SJSA1 (cell line): Measurements from ENCODE around the gene LECT2. TPM values are rescaled to one million over a fixed set of nuclear protein-coding genes. Genes with fewer than 3 reads are reported as not detected.
A peak's percentile ranks its signal among the peaks of the same experiment; 100 is the strongest.

Experiments used
- DNase-seq, 2 experiments: peaks; one replicate each; pipeline ENCODE4 v3.0.0-alpha.2; 2015 to 2020; ENCODE audit warnings: low spot score in 2 of 2, low read depth in 1 of 2
- H3K27ac ChIP-seq: fragments of 250-450 bp; sonication (Bioruptor Pico); 2 replicates; pipeline ENCODE4 v1.5.1; 2020; ENCODE audit warnings: mild to moderate bottlenecking, moderate library complexity
- H3K27me3 ChIP-seq: fragments of 250-450 bp; sonication (Bioruptor Pico); replicated peaks from 2 replicates; pipeline ENCODE4 v1.5.1; 2020; ENCODE audit warnings: mild to moderate bottlenecking, moderate library complexity
- H3K36me3 ChIP-seq: fragments of 250-450 bp; sonication (Bioruptor Pico); 2 replicates; pipeline ENCODE4 v1.5.1; 2020; ENCODE audit warnings: mild to moderate bottlenecking
- H3K4me1 ChIP-seq: fragments of 250-450 bp; sonication (Bioruptor Pico); replicated peaks from 2 replicates; pipeline ENCODE4 v1.6.1; 2021; ENCODE audit warnings: mild to moderate bottlenecking
- H3K4me3 ChIP-seq: fragments of 250-450 bp; sonication (Bioruptor Pico); 2 replicates; pipeline ENCODE4 v1.5.1; 2020; ENCODE audit warnings: mild to moderate bottlenecking
- H3K9me3 ChIP-seq: fragments of 250-450 bp; sonication (Bioruptor Pico); replicated peaks from 2 replicates; pipeline ENCODE4 v1.5.1; 2020; ENCODE audit warnings: mild to moderate bottlenecking
- total RNA-seq: library from RNA; depleted of rRNA; stranded (reverse); fragments of >200 nt; shearing (Covaris generic); gene quantifications from 2 replicates; pipeline ENCODE4 v1.2.3, GENCODE V29; 2014

The LECT2 gene
- total RNA-seq, 1 experiment from 2014 or later: not detected

DNA sequence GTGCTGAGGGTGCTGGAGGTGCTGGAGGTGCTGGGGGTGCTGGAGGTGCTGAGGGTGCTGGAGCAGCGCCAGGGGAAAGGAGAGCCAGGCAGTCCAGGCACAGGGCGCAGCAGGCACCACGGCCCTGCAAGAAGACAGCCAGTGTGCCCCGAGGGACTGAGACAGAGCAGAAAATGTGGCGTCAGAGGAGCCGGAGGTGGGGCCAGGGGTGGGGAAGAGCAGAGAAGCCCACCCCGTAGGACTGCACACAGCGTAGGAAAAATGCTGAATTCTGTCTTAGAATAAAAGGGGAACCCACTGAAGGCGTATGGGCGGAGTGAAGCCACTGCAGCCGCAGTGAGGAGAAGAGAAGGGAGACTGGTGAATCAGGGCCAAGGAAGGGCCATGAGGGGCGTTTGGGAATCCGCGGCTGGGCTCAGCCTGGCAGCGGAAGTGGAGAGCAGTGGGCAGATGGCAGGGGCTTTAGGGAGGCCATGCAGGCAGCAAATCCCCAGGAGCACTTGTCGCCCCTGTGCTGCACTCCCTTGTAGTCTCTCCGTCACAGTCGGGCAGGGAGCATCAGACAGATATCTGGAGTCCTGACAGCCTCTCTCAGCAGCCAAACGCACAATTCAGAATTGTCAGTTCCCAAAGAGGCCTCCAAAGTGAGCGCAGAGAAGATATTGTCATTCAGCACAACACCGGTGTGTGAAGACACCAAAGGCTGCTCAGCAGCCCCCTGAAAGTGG, 35.9 kb upstream of the LECT2 start:
- no peaks in the 10 kb centered on the region for H3K9me3 ChIP-seq
- H3K36me3 ChIP-seq: no peaks in the 10 kb centered on the region
- peak in 1 of 2 experiments; percentile 47 for DNase-seq
- H3K4me1 ChIP-seq: peaks cover 38% of the 10 kb centered on the region
- H3K27ac ChIP-seq: no peak overlapping the region
- H3K27me3 ChIP-seq: no peaks in the 10 kb centered on the region
- H3K4me3 ChIP-seq: no peak overlapping the region

DNA sequence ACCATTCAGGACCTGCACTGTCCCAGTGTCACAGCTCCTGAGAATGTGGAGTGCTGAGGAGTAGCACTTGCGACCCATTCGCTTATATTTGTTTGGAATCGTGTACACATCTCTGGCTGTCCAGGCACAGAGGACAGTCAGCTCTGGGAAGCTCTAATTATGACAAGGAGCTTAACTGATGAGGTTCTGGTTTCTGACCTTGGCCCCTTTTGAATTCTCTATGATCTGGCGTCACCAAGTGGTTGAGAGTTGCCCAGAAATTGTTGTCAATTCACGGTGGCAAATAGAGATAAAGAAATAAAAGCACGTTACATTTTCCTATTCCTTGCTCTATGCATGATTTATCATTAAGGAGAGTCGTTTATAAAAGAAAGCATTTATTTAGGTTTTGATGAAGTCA, 34.9 kb upstream of the LECT2 start:
- no peak for DNase-seq
- Histone ChIP-seq H3K27ac (no peak overlapping the region), H3K4me1 (peaks cover 28% of the 10 kb centered on the region), H3K4me3 (no peak overlapping the region), H3K27me3 (no peaks in the 10 kb centered on the region), H3K36me3 (no peaks in the 10 kb centered on the region), H3K9me3 (no peaks in the 10 kb centered on the region)

DNA sequence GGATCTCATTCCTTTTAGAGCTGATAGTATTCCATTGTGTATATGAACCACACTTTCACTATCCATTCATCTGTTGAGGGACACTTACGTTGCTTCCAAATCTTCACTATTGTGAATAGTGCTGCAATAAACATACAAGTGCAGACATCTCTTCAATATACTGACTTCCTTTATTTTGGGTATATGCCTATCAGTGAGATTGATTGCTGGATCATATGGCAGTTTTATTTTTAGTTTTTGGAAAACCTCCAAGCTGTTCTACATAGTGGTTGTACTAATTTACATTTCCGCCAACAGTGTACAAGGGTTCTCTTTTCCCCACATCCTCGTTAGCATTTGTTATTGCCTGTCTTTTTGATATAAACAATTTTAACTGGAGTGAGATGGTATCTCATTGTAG, 33.8 kb upstream of the LECT2 start:
- Histone ChIP-seq H3K4me1 (peaks cover 16% of the 10 kb centered on the region), H3K36me3 (no peaks in the 10 kb centered on the region), H3K9me3 (no peaks in the 10 kb centered on the region), H3K4me3 (no peak overlapping the region), H3K27me3 (no peaks in the 10 kb centered on the region), H3K27ac (no peak overlapping the region)
- DNase-seq: no peak

- no peak for DNase-seq
- Histone ChIP-seq H3K4me3 (no peak overlapping the region), H3K4me1 (peaks cover under 1% of the 10 kb centered on the region; the same call in 1 of the 2 replicates), H3K27me3 (no peaks in the 10 kb centered on the region), H3K36me3 (no peaks in the 10 kb centered on the region), H3K9me3 (no peaks in the 10 kb centered on the region), H3K27ac (no peak overlapping the region)
Measured at GRCh38 chr5:135986891-135987401, 32.2 kb upstream of the LECT2 start.

- Histone ChIP-seq H3K36me3 (no peaks in the 10 kb centered on the region), H3K9me3 (no peaks in the 10 kb centered on the region), H3K27me3 (no peaks in the 10 kb centered on the region), H3K27ac (no peak overlapping the region), H3K4me3 (no peak overlapping the region), H3K4me1 (peaks cover under 1% of the 10 kb centered on the region)
- no peak for DNase-seq
Measured at GRCh38 chr5:135986401-135986800, 31.6 kb upstream of the LECT2 start.

GRCh38 chr5:135985951-135986350, 31.2 kb upstream of the LECT2 start:
- peaks cover 5% of the 10 kb centered on the region for H3K4me1 ChIP-seq
- H3K4me3 ChIP-seq: no peak overlapping the region
- no peaks in the 10 kb centered on the region for H3K9me3 ChIP-seq
- H3K27ac ChIP-seq: no peak overlapping the region
- H3K36me3 ChIP-seq: no peaks in the 10 kb centered on the region
- DNase-seq: no peak
- H3K27me3 ChIP-seq: no peaks in the 10 kb centered on the region

DNA sequence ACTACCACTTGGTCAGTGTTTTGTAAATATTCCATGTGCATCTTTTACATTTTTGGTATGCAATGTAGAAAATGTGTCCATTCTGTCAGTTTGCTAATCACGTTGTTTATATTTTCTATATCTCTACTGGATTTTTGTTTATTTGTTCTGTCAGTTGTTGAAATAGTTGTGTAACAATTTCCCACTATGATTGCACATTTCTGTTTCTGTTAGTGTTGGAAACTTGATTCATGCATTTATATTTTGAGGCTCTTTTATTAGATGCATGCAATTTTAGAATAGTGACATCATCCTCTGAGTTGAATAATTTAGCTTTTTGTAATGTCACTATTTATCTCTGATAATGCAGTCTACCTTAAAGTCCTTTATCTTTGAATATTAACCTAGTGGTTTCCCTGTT, 25.8 kb upstream of the LECT2 start:
- H3K27ac ChIP-seq: peak overlapping the region; percentile 66
- peak in 1 of 2 experiments; percentile 67 for DNase-seq

GRCh38 chr5:135979510-135979909, 24.7 kb upstream of the LECT2 start:
- H3K36me3 ChIP-seq: no peaks in the 10 kb centered on the region
- H3K9me3 ChIP-seq: no peaks in the 10 kb centered on the region
- DNase-seq: peak in 1 of 2 experiments; percentile 59
- peak overlapping the region; percentile 66 for H3K27ac ChIP-seq
- peaks cover 24% of the 10 kb centered on the region for H3K4me1 ChIP-seq
- H3K4me3 ChIP-seq: no peak overlapping the region
- H3K27me3 ChIP-seq: no peaks in the 10 kb centered on the region

More for the DNA sequence above, 25.8 kb upstream of the LECT2 start:
- Histone ChIP-seq H3K4me3 (no peak overlapping the region), H3K36me3 (no peaks in the 10 kb centered on the region), H3K27me3 (no peaks in the 10 kb centered on the region), H3K4me1 (peaks cover 24% of the 10 kb centered on the region), H3K9me3 (no peaks in the 10 kb centered on the region)

GRCh38 chr5:135978993-135979392, 24.2 kb upstream of the LECT2 start:
- no peaks in the 10 kb centered on the region for H3K27me3 ChIP-seq
- peak overlapping the region; percentile 66 for H3K27ac ChIP-seq
- peaks cover 24% of the 10 kb centered on the region for H3K4me1 ChIP-seq
- no peaks in the 10 kb centered on the region for H3K9me3 ChIP-seq
- DNase-seq: no peak
- no peak overlapping the region for H3K4me3 ChIP-seq
- no peaks in the 10 kb centered on the region for H3K36me3 ChIP-seq

- no peaks in the 10 kb centered on the region for H3K27me3 ChIP-seq
- H3K27ac ChIP-seq: no peak overlapping the region
- H3K4me3 ChIP-seq: no peak overlapping the region
- no peak for DNase-seq
- H3K4me1 ChIP-seq: peaks cover 31% of the 10 kb centered on the region
- no peaks in the 10 kb centered on the region for H3K9me3 ChIP-seq
- H3K36me3 ChIP-seq: no peaks in the 10 kb centered on the region
Measured at GRCh38 chr5:135978212-135978631, 23.4 kb upstream of the LECT2 start.

DNA sequence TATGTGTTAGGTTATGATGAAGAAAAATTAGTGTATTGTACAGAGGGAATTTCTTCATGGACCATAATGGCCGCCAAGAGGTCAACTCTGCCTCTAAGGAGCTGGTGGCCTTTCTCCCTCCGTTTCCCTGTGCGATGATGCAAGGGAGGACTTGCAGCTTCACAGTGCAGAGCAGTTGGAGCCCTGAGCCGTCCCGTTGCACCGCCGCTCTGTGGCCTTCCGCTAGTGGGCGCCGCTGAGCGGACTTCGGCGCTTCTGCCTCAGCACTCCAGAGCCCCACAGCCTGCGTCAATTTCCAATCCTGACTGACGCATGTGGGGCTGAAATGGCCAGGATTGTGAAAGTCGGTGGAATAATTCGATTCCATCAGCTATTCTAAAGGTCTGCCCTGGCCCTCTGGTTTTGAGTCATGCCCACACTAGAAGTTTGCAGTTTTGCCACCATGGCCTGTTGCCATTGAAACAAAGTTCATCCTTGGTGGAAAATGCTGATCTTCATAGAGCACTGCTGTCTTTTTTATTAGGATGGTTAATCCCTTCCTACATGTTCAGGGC, 22.7 kb upstream of the LECT2 start:
- H3K4me3 ChIP-seq: no peak overlapping the region
- no peaks in the 10 kb centered on the region for H3K36me3 ChIP-seq
- H3K27ac ChIP-seq: no peak overlapping the region
- no peaks in the 10 kb centered on the region for H3K27me3 ChIP-seq
- DNase-seq: no peak
- no peaks in the 10 kb centered on the region for H3K9me3 ChIP-seq
- peaks cover 34% of the 10 kb centered on the region for H3K4me1 ChIP-seq

DNA sequence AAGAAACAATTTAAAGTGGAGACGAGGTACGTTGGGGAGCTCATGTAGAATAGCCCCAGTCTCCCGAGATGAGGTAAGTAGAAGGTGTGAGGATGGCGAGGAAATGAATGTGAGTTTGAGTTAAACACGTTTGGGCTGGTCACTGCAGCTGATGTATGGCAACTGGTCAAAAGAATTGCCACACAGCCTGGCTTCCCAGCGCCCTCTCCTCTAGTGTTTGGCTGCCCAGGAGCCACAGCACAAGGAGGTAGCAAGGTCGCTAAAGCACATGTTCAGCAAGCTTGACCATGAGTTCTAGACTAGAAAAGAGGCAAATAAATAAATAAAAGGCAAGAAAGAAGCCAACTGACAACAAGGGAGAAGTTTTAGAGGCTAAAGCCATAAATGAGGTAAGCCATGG, 21.4 kb upstream of the LECT2 start:
- H3K9me3 ChIP-seq: no peaks in the 10 kb centered on the region
- DNase-seq: no peak
- no peaks in the 10 kb centered on the region for H3K27me3 ChIP-seq
- no peak overlapping the region for H3K27ac ChIP-seq
- no peaks in the 10 kb centered on the region for H3K36me3 ChIP-seq
- H3K4me3 ChIP-seq: no peak overlapping the region
- H3K4me1 ChIP-seq: peaks cover 32% of the 10 kb centered on the region

DNA sequence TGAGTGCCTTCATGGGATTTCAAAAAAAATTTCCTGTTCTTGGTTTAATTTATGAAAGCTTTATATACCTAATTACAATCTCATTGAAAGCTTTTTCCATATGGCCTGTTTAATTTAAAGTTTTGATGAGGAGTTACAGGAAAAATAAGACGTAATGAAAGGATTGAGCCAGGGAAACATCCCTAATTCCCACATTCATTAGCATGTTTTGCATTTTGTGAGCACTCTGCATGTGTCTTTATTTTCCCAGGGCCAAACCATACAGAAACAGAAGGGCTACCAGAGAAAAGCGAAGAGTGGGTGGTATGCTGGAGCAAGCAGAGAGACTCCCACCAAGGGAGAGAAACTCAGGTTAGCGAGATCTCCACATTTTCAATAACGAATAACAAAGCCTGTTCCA, 20.3 kb upstream of the LECT2 start:
- no peaks in the 10 kb centered on the region for H3K36me3 ChIP-seq
- H3K27ac ChIP-seq: no peak overlapping the region
- H3K9me3 ChIP-seq: no peaks in the 10 kb centered on the region
- DNase-seq: no peak
- H3K4me3 ChIP-seq: no peak overlapping the region
- no peaks in the 10 kb centered on the region for H3K27me3 ChIP-seq
- H3K4me1 ChIP-seq: peaks cover 21% of the 10 kb centered on the region

- H3K27ac ChIP-seq: no peak overlapping the region
- no peaks in the 10 kb centered on the region for H3K9me3 ChIP-seq
- no peaks in the 10 kb centered on the region for H3K36me3 ChIP-seq
- no peak overlapping the region for H3K4me3 ChIP-seq
- peaks cover 11% of the 10 kb centered on the region for H3K4me1 ChIP-seq
- no peak for DNase-seq
- H3K27me3 ChIP-seq: no peaks in the 10 kb centered on the region
Measured at GRCh38 chr5:135974021-135974600, 19.3 kb upstream of the LECT2 start.
